ENCODE results near the gene VEGFC.

DNA sequence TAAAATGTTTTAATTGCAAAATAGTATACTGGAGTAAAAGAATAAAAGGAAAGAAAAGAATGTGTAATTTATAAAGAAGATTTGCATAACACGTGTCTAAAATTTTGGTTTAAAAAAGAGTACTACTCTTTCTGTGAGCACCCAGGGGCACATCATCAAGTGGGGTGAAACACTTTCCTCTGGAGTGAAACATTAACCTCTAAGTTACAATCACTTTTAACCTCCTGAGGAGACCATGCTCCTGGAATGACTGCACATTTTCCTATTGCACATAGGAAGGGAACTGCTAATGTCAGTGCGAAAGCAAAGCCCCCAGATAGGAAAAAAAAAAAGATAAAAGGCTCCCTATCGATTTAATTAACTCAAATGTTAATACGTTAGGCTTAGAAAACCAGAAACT lies 13.3 kb downstream of the VEGFC start:
- TF ChIP-seq, protein P1, sequence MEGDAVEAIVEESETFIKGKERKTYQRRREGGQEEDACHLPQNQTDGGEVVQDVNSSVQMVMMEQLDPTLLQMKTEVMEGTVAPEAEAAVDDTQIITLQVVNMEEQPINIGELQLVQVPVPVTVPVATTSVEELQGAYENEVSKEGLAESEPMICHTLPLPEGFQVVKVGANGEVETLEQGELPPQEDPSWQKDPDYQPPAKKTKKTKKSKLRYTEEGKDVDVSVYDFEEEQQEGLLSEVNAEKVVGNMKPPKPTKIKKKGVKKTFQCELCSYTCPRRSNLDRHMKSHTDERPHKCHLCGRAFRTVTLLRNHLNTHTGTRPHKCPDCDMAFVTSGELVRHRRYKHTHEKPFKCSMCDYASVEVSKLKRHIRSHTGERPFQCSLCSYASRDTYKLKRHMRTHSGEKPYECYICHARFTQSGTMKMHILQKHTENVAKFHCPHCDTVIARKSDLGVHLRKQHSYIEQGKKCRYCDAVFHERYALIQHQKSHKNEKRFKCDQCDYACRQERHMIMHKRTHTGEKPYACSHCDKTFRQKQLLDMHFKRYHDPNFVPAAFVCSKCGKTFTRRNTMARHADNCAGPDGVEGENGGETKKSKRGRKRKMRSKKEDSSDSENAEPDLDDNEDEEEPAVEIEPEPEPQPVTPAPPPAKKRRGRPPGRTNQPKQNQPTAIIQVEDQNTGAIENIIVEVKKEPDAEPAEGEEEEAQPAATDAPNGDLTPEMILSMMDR (conservative IDR thresholded peaks at IDR 0.05; ENCODE audit: low read length): no peak
- TF ChIP-seq EZH2phosphoT487 (IDR thresholded peaks at IDR 0.05; ENCODE audit: borderline replicate concordance): no peak
